Left kidney (tissue), 1 donor: ENCODE data around the gene SEMA3B. TPM values are rescaled to one million over a fixed set of nuclear protein-coding genes. Genes with fewer than 3 reads are reported as not detected.

Experiments
- polyA plus RNA-seq: library from polyadenylated mRNA; unstranded; fragments of 120-200 nt; gene quantifications from one replicate; pipeline ENCODE4 v1.2.1, GENCODE V29; 2013; ENCODE audit not compliant: insufficient read length

The SEMA3B gene
- polyA plus RNA-seq, 1 donor = 78.6 TPM

Other genes starting within 250 kb of the SEMA3B start
- 401 TPM for gene RBM5, start 180.2 kb upstream of the SEMA3B start, polyA plus RNA-seq
- 69.8 TPM for gene SEMA3F, start 113.8 kb upstream of the SEMA3B start, polyA plus RNA-seq
- gene GNAT1, start 77.5 kb upstream of the SEMA3B start, polyA plus RNA-seq = not detected
- gene SLC38A3, start 63.9 kb upstream of the SEMA3B start, polyA plus RNA-seq = 9.4 TPM
- gene GNAI2, start 32.9 kb upstream of the SEMA3B start, polyA plus RNA-seq = 181 TPM
- gene LSMEM2, start 9.9 kb downstream of the SEMA3B start, polyA plus RNA-seq = 0.58 TPM
- 37.0 TPM for gene IFRD2, start 23.3 kb downstream of the SEMA3B start, polyA plus RNA-seq
- 4.1 TPM for gene HYAL3, start 30.3 kb downstream of the SEMA3B start, polyA plus RNA-seq
- gene NAA80, start 30.3 kb downstream of the SEMA3B start, polyA plus RNA-seq = 9.8 TPM
- gene HYAL1, start 34.4 kb downstream of the SEMA3B start, polyA plus RNA-seq = 6.5 TPM
- gene HYAL2, start 53.6 kb downstream of the SEMA3B start, polyA plus RNA-seq = 53.6 TPM
- 22.0 TPM for gene TUSC2, start 59.1 kb downstream of the SEMA3B start, polyA plus RNA-seq
- 19.6 TPM for gene RASSF1, start 71.7 kb downstream of the SEMA3B start, polyA plus RNA-seq
- gene ZMYND10, start 76.6 kb downstream of the SEMA3B start, polyA plus RNA-seq = 4.2 TPM
- 34.8 TPM for gene NPRL2, start 81.6 kb downstream of the SEMA3B start, polyA plus RNA-seq
- gene CYB561D2, start 81.7 kb downstream of the SEMA3B start, polyA plus RNA-seq = 14.1 TPM
- gene TMEM115, start 90.4 kb downstream of the SEMA3B start, polyA plus RNA-seq = 28.6 TPM
- gene CACNA2D2, start 234.5 kb downstream of the SEMA3B start, polyA plus RNA-seq = 14.6 TPM